Testis (tissue), 2 donors: ENCODE data around the gene CCDC177.

ENCODE experiments used
- POLR2A ChIP-seq: fragments of 450-650 bp; IDR thresholded peaks from one replicate; pipeline ENCODE4 v1.6.1; 2017; ENCODE audit warnings: antibody characterized with exemption, mild to moderate bottlenecking, moderate library complexity
- TF ChIP-seq, protein P1 (sequence below), 3 experiments: fragments of 450-650 bp in 2 of 3; fragments of 200-600 bp in 1 of 3; sonication (generic) in 1 of 3; IDR thresholded peaks; one replicate each; pipeline ENCODE4 v1.5.1; 2016 to 2019; ENCODE audit warnings: antibody characterized with exemption in 3 of 3, mild to moderate bottlenecking in 2 of 3, moderate library complexity in 1 of 3

- TF ChIP-seq, protein P1, sequence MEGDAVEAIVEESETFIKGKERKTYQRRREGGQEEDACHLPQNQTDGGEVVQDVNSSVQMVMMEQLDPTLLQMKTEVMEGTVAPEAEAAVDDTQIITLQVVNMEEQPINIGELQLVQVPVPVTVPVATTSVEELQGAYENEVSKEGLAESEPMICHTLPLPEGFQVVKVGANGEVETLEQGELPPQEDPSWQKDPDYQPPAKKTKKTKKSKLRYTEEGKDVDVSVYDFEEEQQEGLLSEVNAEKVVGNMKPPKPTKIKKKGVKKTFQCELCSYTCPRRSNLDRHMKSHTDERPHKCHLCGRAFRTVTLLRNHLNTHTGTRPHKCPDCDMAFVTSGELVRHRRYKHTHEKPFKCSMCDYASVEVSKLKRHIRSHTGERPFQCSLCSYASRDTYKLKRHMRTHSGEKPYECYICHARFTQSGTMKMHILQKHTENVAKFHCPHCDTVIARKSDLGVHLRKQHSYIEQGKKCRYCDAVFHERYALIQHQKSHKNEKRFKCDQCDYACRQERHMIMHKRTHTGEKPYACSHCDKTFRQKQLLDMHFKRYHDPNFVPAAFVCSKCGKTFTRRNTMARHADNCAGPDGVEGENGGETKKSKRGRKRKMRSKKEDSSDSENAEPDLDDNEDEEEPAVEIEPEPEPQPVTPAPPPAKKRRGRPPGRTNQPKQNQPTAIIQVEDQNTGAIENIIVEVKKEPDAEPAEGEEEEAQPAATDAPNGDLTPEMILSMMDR (IDR thresholded peaks at IDR 0.05) = peak in 2 of 3 experiments; percentile 45 to 64
- TF ChIP-seq POLR2A = no peak
These were observed 26.8 kb downstream of the CCDC177 start for GRCh38 chr14:69547701-69548348.
